GM18873 (cell line): ENCODE measurements around the gene ZNRF2.

Source experiments
- ATAC-seq: cut with Tn5 transposase; IDR thresholded peaks from one replicate; pipeline ENCODE4 v1.9.1; 2021; ENCODE audit warnings: mild to moderate bottlenecking, moderate library complexity, moderate number of reproducible peaks; ENCODE audit not compliant: unreplicated experiment, low FRiP score

ZNRF2 gene

DNA sequence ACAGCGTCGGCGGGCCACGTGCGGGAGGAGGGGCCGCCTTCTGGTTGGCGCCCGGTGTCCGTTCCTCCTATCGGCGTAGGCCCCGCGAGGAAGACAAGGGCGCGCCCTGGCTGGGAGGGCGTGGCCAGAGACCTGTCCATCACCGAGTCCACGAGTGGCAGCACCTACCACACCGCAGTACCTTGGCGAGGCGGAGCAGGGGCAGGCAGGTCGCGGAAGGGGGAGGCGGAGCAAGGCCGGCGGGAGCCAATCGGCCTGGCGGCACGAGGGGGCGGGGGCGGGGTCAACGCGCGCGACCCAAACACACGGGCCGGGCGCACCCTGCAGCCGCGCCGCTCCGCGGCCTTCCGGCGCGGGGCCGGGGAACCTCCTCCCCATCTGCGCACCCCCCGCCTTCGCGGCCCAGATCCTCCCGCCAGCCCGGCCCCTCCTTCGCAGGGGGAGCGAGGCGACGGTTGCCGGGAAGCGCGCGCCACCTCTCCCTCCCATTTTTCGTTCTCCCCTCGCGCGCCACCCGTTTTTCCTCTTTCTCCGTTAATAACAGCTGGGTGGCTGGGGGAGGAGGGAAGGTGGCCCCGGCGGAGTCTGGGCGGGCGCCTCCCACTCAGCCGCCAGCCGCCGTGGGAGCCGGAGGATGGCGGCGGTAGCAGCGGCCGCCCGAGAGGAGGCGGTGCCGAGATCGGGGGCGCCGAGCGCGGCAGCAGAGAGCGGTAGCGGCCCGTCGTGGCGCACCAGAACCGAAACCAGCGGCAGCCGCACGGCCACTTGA lies at the start of gene ZNRF2:
Gene ZNRF2 (plus strand): TSS at position 300 of the 769 bp plus-strand sequence. CDS start 761 bp downstream, outside the sequence.
- peak; percentile 93 for ATAC-seq

DNA sequence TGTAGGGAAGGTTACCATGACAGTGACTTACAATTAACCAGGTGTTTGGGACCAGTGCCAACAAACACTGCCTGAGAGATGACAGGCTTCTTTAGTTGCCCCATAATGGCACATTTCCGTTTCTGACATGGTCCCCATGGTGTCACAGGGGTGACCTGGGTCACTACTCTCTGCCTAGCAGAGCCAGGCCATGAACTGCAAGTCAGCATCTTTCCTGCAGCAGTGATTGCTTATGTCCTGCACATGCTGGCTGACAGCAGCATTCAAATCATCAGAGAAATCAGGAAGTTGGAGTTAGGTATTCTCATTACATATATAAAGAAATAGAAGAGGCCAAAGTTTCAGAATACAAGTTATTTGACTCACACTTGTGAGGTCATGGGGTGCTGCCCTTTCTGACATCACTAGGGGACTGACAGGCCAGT lies 47.1 kb upstream of the ZNRF2 start:
- ATAC-seq, result no peak

DNA sequence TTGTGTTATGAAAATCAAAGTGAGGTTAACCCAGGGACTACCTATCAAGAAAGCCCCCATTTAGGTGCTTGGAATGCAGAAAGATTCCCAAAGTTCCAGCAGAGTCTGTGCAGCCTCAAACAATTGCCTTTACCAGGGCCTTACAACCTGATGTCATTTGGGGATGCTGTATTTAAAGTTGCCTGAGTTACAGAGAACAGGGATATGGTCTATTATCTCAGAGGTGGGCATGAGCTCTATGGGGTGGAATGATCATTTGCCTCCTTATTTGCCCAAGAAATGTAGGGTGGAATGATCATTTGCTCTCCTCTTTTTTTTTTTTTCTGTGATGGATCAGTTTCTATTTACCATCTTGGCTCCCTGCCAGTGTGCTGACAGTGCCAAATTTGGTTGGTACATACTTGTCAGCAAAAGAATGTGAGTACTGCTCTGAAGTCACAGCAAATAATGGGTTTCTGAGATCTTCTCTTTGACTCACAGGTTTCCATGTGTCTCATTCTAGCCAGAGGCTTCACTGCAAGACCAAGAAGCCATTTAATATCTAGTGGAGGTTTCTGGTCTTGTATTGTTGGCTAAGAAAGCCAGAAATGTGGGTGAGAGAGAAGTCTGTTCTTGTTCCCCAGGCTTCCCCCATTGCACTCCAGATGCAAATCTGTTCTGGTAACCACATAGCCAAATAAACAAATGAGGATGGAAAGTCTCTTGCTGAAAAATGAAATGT lies 45.5 kb upstream of the ZNRF2 start:
- peak; percentile 59 for ATAC-seq

GRCh38 chr7:30240106-30240800 lies 44.1 kb upstream of the ZNRF2 start:
- no peak for ATAC-seq

DNA sequence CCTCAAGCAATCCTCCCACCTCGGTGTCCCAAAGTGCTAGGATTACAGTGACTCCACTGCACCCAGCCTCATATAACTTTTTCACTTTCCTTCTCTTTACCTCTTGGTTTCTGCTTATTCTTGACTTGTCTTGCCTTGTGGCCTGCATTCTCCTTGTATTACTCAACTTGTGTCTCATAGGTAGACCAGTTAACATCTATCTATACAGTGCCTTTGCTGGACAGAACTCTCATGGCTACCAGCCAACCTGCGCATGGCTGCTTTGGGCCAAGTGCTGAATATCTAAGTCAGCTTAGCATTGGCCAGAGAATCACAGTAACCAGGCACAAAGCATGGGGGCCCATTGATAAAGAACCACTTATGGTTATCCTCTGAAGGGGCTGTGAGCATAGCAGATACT lies 42.6 kb upstream of the ZNRF2 start:
- ATAC-seq, result no peak

DNA sequence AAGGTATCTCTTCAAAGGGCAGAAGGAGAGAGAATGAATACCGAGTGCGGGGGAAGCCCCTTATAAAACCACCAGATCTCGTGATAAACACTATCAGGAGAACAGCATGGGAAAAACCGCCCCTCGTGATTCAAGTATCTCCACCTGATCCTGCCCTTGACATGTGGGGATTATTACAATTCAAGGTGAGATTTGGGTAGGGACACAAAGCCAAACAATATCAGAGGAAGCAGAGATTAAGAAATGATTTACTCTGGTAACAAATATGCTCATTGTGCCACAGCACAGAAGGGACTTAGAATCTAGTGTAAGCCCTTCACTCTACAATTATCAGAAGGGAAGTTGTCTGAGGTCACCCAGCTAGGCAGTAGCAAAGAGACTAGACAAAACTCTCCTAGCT lies 40.1 kb upstream of the ZNRF2 start:
- no peak for ATAC-seq

DNA sequence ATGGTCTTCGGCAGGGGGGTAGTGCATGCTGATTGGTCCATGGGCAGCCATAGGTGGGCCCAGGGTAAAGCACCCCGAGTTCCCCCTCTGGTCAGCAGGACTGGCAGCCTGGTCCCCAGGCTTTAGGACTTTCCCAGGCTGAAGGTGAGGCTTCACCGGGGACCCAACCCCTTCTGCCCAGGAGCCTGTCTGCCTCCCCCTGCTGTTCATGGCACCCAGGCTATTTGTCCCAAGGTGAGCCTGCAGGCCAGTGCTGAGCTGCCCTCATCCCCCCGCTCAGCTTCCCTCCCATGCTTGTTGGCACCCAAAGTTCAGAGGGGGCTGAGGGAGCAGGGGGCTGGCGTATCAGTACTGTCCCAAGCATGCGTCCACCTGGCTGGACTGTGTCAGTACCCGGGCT lies 38.5 kb upstream of the ZNRF2 start:
- ATAC-seq, result no peak

DNA sequence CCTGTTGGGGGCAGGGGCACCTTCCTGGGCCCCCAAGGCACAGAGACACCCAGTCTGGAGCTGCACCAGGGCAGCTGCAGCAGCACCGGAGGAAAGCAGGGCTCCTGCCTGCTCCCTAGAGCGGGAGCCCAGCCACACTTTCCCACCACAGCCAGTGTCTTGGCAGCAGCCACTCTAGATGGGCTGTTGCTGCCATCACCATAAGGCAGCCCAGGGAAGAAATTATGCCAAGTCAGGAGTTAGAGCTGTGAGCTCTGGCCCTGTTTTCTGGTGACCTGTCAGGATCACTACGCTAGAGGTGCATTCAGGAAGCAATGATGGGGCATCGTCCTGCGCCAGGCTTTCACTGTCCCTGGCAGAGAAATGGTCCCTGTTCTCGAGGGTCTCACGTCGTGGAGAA lies 38.0 kb upstream of the ZNRF2 start:
- ATAC-seq, result no peak

DNA sequence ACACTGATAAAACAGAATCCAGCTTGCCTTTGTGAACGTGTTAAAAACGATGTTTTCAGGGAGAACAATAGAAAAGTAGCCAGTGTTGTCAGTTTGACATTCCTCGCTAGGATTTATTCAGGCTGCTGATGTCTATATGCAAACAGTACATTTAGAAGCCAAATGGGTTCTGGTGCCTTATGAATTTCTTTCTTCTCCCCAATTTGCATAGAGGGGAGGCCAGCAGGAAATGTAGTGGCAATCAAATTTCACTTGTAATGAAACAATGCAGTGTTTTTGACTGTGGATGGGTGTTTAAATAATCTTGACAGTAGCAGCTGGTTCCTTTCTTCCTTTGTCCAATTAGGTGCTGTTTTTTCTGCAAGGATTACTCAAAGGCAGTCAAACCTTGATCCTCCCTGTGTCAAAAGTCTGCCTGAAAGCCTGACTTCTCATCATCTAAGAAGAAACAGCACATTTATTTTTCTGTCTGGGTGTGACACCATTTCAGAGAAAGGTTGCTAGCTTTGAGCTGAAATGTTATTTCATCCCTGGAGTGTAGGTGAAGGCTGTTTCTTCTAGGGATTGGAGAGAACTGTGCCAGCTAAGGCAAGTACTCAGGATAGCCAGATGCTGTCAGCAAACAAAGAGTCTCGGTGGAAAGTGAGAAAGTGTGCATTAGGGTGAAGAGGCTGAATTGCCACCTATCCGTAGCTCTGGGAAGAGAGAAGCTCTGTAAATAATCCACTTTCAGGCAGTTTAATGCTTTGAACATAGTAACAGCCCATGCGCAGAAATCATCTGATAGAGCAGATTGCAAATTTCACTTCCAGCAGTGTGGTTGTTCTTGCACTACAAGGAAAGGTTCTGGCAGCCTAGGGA lies 36.6 kb upstream of the ZNRF2 start:
- no peak for ATAC-seq

GRCh38 chr7:30249316-30249715 lies 35.1 kb upstream of the ZNRF2 start:
- ATAC-seq, result no peak

DNA sequence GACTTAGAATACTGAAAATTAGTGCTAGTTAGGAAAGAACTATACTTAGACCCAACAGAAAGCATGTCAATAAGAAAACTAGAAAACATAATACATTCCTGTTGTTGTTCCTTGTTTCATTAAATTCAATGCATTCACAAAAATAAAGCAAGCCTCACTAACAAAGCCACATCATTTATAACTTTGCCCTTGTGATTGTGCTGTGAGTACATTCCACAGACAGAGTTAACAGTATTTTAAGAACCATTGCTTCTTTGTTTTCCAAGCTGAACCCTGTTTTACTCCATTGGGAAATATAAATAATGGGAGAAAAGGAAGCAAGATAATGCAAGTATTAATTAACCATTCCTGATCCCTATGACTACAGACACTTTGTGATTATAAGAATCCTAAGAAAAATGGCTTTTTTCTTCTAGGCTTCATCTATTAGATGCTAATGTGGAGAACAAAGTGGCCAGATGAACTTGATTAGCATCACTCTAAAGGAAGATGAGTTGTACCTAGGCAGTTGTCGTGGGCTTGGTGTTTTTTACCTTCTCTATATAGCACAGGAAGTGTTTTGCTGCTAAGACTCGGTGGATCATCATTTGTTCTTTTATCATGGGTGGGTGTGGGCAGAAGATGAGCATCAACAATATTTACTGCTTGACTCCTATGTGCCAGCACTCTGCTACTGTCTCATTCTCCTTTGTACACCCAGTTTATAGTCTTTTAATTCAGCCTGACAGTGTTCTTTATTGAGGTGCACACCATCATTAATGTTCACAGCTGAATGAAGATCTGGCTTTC lies 34.2 kb upstream of the ZNRF2 start:
- ATAC-seq, result no peak

DNA sequence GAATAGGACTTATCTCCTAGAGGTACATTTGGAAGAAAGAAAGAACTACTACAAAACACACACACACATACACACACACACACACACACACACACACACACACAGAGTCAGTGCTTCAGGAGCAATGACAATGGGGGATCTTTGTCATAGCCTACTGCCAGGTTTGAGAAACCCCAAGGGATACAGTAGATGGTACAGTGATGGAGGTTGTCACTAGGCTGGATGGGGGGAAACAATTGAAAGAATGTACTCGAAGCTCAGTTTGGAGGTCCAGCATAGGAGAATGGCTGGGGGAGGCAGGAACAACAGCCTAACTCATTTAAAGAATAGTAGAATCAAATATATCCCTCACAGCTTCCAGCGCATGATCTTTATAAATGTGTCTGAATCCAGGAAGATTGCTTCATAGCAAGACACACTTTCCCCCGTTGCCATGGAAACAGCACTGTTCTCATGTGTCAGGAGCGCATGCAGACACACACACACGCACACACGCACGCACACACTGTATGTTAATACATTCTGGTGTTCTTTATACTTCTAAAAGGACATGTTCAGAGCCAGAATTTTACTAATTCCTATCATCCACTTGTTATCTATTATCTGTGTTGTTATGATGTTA lies 32.6 kb upstream of the ZNRF2 start:
- no peak for ATAC-seq

- no peak for ATAC-seq
Measured at GRCh38 chr7:30252885-30253795, 31.3 kb upstream of the ZNRF2 start.

- ATAC-seq, result no peak
Measured at GRCh38 chr7:30253796-30254165, 30.6 kb upstream of the ZNRF2 start.

DNA sequence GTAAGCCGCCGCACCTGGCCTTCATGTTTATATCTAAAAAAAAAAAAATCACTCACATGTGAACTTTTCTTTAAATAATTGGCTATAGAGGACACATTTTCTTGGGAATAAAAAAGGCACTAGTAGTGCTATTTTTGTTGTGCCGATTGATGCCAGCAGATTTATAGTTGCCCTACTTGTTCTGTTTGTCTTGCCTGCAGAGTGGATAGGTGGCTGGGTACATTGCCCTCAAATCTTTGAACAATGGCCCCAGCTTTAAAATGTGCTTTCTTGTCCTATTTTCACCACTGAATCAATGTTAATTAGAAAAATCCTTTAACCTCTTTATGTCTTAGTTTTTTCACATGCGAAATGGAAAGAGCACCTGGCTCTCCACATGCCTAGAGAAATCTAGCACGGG lies 30.1 kb upstream of the ZNRF2 start:
- ATAC-seq, result no peak

DNA sequence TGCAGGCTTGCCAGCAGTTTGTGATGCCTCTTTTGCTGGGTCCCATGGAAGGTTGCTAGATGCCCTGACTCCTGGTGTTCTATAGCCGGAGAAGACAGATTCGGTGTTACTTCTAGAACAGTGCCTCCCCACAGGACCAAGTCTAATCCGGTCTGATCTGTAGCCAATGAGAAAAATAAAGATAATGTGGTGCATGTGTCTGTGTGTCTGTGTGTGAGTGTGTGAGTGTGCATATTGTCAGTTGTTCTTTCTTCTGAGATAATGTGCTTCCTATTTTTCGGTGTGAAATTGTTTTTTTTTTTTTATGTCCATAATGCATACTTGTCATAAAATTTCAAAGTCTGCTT lies 29.7 kb upstream of the ZNRF2 start:
- ATAC-seq, result no peak

GRCh38 chr7:30255064-30255769 lies 29.2 kb upstream of the ZNRF2 start:
- no peak for ATAC-seq

- ATAC-seq, result no peak
Measured at GRCh38 chr7:30256349-30256858, 28.0 kb upstream of the ZNRF2 start.
